Testis (tissue), 3 donors: ENCODE measurements around the gene KCNQ1. TPM values are rescaled to one million over a fixed set of nuclear protein-coding genes. Genes with fewer than 3 reads are reported as not detected.

Experiments
- DNase-seq: peaks from one replicate; pipeline ENCODE4 v3.0.0-alpha.2; 2019
- H3K27ac ChIP-seq, 2 donors: fragments of 200-600 bp; sonication (generic); one replicate each; pipeline ENCODE4 v1.5.1; 2019
- H3K27me3 ChIP-seq: fragments of 200-600 bp; sonication (generic); one replicate; pipeline ENCODE4 v1.5.1; 2019
- H3K36me3 ChIP-seq: fragments of 200-600 bp; sonication (generic); one replicate; pipeline ENCODE4 v1.5.1; 2017; ENCODE audit warnings: low read depth; ENCODE audit errors: missing control alignments
- H3K4me1 ChIP-seq: fragments of 200-600 bp; sonication (generic); one replicate; pipeline ENCODE4 v1.5.1; 2019
- H3K4me3 ChIP-seq, 2 donors: fragments of 200-600 bp; sonication (generic); one replicate each; pipeline ENCODE4 v1.5.1; 2017 to 2019
- H3K9me3 ChIP-seq: fragments of 200-600 bp; sonication (generic); one replicate; pipeline ENCODE4 v1.5.1; 2017
- CTCF ChIP-seq, 3 experiments: fragments of 450-650 bp in 2 of 3; fragments of 200-600 bp in 1 of 3; sonication (generic) in 1 of 3; IDR thresholded peaks; one replicate each; pipeline ENCODE4 v1.5.1; 2016 to 2019; ENCODE audit warnings: antibody characterized with exemption in 3 of 3, mild to moderate bottlenecking in 2 of 3, moderate library complexity in 1 of 3
- POLR2A ChIP-seq: fragments of 450-650 bp; IDR thresholded peaks from one replicate; pipeline ENCODE4 v1.6.1; 2017; ENCODE audit warnings: antibody characterized with exemption, mild to moderate bottlenecking, moderate library complexity
- WGBS, 2 donors: methylation state at CpG; one replicate each; pipeline ENCODE4 v1.1.5; 2018; 5-methylcytosine and 5-hydroxymethylcytosine counted together
- intact Hi-C: fragments of 100-400 bp; cut with DNase I; formaldehyde crosslinking; loops from one replicate; pipeline ENCODE4 v1.15.1; 2023; ENCODE audit warnings: low total_unique reads
- polyA plus RNA-seq: library from polyadenylated mRNA; stranded (reverse); fragments of 350-450 nt; fragmentation: Illumina TruSeq; extraction: RNeasy Lipid Tissue Mini Kit (QIAGEN cat#74804); gene quantifications from one replicate; pipeline ENCODE4 v1.2.3, GENCODE V29; 2014; ENCODE audit warnings: low read depth, low replicate concordance; ENCODE audit not compliant: insufficient read depth
- total RNA-seq, 2 donors: library from RNA; depleted of rRNA; stranded (reverse); fragments of >200 nt; gene quantifications; one replicate each; pipeline ENCODE4 v1.2.3, GENCODE V29; 2016

Gene KCNQ1
- total and polyA plus RNA-seq, 3 donors from 2014 or later: 6.0 to 24.2 (median 12.8) TPM

DNA sequence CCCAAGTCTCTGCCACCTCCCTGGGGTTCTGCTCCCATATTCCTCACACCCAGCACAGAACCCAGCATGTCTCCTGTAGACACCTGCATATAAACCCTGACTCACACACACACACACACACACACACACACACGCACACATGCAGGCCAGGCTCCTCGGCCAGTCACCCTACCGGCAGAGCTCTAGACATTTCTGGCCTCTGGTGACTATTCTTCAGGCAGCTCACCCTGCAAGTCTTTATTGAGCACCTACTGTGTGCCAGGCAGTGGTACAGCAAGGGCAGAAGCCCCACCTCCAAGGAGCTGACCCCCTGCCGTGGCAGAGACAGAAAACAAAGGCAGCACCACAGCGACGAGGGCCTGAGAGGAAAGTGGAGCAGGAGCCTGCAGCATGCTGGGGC is 390.5 kb downstream of the KCNQ1 start:
- TF ChIP-seq POLR2A: no peak
- TF ChIP-seq CTCF (IDR thresholded peaks at IDR 0.05): no peak
- WGBS, 2 donors: 78 to 89% methylated on average over 3 to 6 of the region's 6 CpGs
- DNase-seq: no peak

DNA sequence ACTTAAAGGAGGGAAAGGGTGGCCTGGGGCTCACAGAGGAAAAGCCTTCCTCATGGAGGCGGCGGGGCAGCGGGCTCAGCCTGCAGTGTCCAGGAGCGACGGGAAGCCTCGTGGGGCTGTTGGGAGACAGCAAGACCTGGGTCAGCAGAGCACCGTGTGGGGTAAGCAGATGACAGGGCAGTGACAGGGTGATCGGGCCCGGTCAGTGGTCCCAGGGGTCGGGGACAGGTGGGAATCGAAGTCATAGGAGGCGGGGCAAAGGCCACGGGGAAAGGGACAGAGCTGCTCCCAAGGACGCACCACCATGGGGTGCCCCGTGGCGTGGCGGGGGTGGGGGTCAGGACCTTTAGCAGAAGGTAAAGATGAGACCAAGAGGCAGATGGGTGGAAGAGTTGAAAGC is 390.9 kb downstream of the KCNQ1 start:
- Histone ChIP-seq H3K36me3 (no peaks in the 10 kb centered on the region), H3K4me1 (peaks cover 3% of the 10 kb centered on the region), H3K4me3 (no peak overlapping the region), H3K27me3 (no peaks in the 10 kb centered on the region), H3K27ac (no peak overlapping the region), H3K9me3 (no peaks in the 10 kb centered on the region)
- TF ChIP-seq CTCF (IDR thresholded peaks at IDR 0.05) (no peak), POLR2A (no peak)
- WGBS, 2 donors: 91 to 92% methylated on average over 17 of the region's 17 CpGs
- DNase-seq: no peak
- intact Hi-C loops: no loop called here

More for the DNA sequence above, 390.5 kb downstream of the KCNQ1 start:
- intact Hi-C loops: no loop called here
- H3K4me3 ChIP-seq: no peak overlapping the region
- no peaks in the 10 kb centered on the region for H3K36me3 ChIP-seq
- no peaks in the 10 kb centered on the region for H3K27me3 ChIP-seq
- H3K9me3 ChIP-seq: no peaks in the 10 kb centered on the region
- H3K27ac ChIP-seq: no peak overlapping the region
- H3K4me1 ChIP-seq: peaks cover 3% of the 10 kb centered on the region

DNA sequence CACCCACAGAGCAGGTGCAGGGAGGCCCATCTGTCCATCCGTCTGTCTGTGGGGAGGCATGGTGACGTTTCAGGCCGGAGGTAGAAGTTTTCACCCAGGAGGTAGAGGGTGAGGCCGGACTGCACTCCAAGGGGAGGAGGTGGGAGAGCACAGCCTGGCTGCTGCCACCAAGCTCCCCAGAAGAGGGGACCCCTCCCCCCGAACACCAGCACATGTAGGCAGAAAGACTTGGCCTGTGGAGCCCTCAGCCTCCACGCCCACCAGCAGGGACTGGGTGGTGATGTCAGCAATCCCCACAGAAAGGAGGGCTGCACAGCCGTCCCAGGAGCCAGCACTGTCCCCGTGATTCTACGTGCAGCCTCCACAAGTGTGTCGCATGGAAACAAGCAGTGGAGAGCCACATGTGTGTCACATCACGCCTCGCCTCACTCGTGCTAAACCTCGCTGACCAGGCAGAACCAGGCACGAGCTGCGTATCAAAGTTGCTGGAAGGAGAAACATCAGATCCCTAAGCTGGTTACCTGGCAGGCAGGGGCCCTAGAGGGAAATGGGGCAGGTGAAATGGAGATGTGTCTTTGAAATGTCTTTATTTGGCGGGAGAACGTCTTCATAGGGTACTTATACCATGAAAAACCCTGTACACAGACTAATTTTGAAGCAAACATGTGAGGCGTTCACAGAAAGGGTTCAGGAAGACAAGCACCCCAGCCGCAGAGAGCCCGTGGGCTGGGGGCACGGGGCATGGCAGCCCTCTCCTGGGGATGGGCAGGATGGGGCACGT is 391.7 kb downstream of the KCNQ1 start:
- no peak for DNase-seq
- TF ChIP-seq POLR2A (no peak), CTCF (IDR thresholded peaks at IDR 0.05) (no peak)
- H3K36me3 ChIP-seq: no peaks in the 10 kb centered on the region
- WGBS, 2 donors: 89% methylated on average over 15 to 23 of the region's 23 CpGs
- no peaks in the 10 kb centered on the region for H3K27me3 ChIP-seq
- no peaks in the 10 kb centered on the region for H3K9me3 ChIP-seq
- H3K4me3 ChIP-seq: no peak overlapping the region
- intact Hi-C loops: no loop called here
- H3K4me1 ChIP-seq: peaks cover 3% of the 10 kb centered on the region
- no peak overlapping the region for H3K27ac ChIP-seq

DNA sequence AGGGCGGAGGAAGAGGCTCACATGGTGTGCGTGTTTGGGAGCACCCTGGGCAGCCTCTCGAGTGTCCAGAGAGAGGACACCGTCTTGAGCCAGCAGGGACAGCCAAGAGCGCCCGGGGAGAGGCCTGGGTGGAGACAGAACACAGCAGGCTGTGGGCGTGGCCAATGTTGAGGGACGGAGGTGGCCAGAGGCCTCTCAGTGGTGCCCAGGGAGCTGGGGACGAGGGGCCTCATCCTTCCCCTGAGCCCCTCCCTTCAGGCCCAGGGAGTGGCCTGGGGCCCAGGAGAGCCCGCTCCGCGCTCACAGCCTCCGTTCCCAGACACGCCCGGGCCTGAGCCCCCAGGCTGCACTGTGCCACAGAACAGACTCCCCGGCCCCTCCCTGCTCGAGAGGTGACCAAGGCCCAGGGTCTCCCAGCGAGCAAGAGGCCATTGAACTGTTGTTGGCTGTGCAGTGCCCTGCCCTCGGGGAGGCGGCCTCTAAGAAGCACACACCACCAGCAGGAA is 392.3 kb downstream of the KCNQ1 start:
- 60 to 73% methylated on average over 1 to 20 of the region's 20 CpGs for WGBS, 2 donors
- peak; percentile 59 for DNase-seq
- H3K27ac ChIP-seq: no peak overlapping the region
- H3K27me3 ChIP-seq: no peaks in the 10 kb centered on the region
- intact Hi-C loops: no loop called here
- H3K36me3 ChIP-seq: no peaks in the 10 kb centered on the region
- peaks cover 3% of the 10 kb centered on the region for H3K4me1 ChIP-seq
- TF ChIP-seq POLR2A: no peak
- TF ChIP-seq CTCF (IDR thresholded peaks at IDR 0.05): no peak
- no peak overlapping the region for H3K4me3 ChIP-seq
- no peaks in the 10 kb centered on the region for H3K9me3 ChIP-seq

- Histone ChIP-seq H3K4me1 (peaks cover 3% of the 10 kb centered on the region), H3K9me3 (no peaks in the 10 kb centered on the region), H3K27ac (no peak overlapping the region), H3K27me3 (no peaks in the 10 kb centered on the region), H3K4me3 (no peak overlapping the region), H3K36me3 (no peaks in the 10 kb centered on the region)
- intact Hi-C loops: no loop called here
- DNase-seq: no peak
- TF ChIP-seq CTCF (IDR thresholded peaks at IDR 0.05) (no peak), POLR2A (no peak)
- WGBS, 2 donors: 88 to 100% methylated on average over 4 to 12 of the region's 12 CpGs
Observed at GRCh38 chr11:2837651-2838050, 392.8 kb downstream of the KCNQ1 start.
